ENCODE measurements around the gene WDR88.
"Not testable (repeated sequence)": the region's sequence is repeated elsewhere in the genome, so short reads cannot be mapped to it uniquely, and the experiment has no call there.

The WDR88 gene

GRCh38 chr19:33207040-33207620, 75.2 kb downstream of the WDR88 start:
- H3K27me3 ChIP-seq (ENCODE audit: insufficient read depth, low read depth, severe bottlenecking) = no peaks in the 10 kb centered on the region
- H3K9me3 ChIP-seq (ENCODE audit: severe bottlenecking) = no peaks in the 10 kb centered on the region
- no peak for TF ChIP-seq CTCF (IDR thresholded peaks at IDR 0.05; ENCODE audit: low read depth, low read length)
- H3K36me3 ChIP-seq = peaks cover 32% of the 10 kb centered on the region
- no peak overlapping the region for H3K27ac ChIP-seq
- no peak for DNase-seq
- H3K4me3 ChIP-seq (ENCODE audit: low read depth, low read length) = no peak overlapping the region

DNA sequence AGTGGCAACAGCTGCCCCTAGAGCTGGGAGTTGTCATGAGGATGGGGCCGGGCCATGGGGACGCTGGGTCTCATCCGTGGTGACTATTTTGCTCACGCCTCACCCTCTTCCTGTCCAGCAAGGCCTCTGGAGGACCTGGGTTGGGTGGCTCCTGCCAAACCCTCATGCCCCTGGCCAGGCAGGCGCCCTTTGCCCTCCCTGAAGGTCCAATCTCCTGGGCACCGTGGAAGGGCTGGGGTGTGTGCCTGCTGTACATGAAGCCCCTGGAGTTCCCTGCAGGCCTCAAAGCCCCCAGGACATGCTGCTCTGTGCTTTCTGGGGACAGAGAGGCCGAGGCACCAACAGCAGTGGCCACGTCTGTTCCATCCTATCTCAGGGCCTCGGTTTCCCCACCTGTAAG, 76.0 kb downstream of the WDR88 start:
- Histone ChIP-seq H3K27ac (no peak overlapping the region), H3K36me3 (peaks cover 27% of the 10 kb centered on the region), H3K9me3 (ENCODE audit: severe bottlenecking) (no peaks in the 10 kb centered on the region), H3K27me3 (ENCODE audit: insufficient read depth, low read depth, severe bottlenecking) (no peaks in the 10 kb centered on the region), H3K4me3 (ENCODE audit: low read depth, low read length) (no peak overlapping the region)
- no peak for TF ChIP-seq CTCF (IDR thresholded peaks at IDR 0.05; ENCODE audit: low read depth, low read length)
- DNase-seq = no peak

- peaks cover 21% of the 10 kb centered on the region for H3K36me3 ChIP-seq
- no peaks in the 10 kb centered on the region for H3K27me3 ChIP-seq (ENCODE audit: insufficient read depth, low read depth, severe bottlenecking)
- no peaks in the 10 kb centered on the region for H3K9me3 ChIP-seq (ENCODE audit: severe bottlenecking)
- H3K4me3 ChIP-seq (ENCODE audit: low read depth, low read length) = no peak overlapping the region
- no peak for TF ChIP-seq CTCF (IDR thresholded peaks at IDR 0.05; ENCODE audit: low read depth, low read length)
- no peak overlapping the region for H3K27ac ChIP-seq
- DNase-seq = no peak
Measured at GRCh38 chr19:33208371-33208895, 76.5 kb downstream of the WDR88 start.

DNA sequence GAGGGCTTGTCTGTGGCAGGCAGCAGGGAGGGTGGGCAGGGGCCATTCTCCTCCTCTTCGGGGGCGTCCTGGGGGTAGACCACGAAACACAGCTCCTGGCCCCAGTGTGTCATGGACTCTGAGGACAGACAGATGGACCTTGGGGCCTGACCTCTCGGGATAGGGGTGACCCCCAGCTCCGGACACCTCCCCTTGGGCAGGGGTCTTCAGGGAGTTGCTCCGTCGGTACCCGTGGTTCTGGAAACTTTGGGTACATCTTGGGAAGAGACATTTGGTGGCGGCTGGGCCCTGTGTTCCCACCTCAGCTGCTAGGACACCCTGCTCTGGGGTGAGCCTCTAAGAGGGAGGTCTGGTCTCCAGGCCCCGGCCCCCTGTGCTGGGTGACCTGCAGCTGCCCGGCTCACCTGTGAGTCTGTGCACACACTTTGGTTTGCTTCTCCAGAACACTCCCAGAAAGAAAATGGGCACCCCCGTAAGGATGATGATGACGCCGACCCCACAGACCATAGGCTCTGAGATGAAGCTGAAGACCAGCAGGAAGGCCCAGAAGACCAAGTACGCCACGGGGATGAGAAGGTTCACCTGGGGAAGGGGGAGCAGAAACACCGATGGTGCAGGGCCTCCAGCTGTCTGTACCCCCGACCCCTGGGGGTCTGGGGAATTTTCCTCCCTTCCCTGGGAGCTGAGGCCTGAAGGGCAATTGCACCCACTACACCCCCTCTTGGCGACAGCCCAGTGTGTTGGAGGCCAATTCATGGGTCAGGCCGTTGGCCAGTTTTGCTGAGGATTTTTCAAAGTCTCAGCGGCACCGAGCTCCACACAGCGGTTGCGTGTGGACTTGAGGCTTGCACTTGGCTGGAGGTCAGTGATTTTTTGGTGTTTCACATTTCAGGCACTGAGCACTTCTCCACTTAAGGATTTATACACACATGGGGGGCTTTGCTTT, 77.3 kb downstream of the WDR88 start:
- peaks cover 21% of the 10 kb centered on the region for H3K36me3 ChIP-seq
- no peak for TF ChIP-seq CTCF (IDR thresholded peaks at IDR 0.05; ENCODE audit: low read depth, low read length)
- no peaks in the 10 kb centered on the region for H3K9me3 ChIP-seq (ENCODE audit: severe bottlenecking)
- H3K4me3 ChIP-seq (ENCODE audit: low read depth, low read length) = no peak overlapping the region
- H3K27ac ChIP-seq = no peak overlapping the region
- no peak for DNase-seq
- no peaks in the 10 kb centered on the region for H3K27me3 ChIP-seq (ENCODE audit: insufficient read depth, low read depth, severe bottlenecking)

DNA sequence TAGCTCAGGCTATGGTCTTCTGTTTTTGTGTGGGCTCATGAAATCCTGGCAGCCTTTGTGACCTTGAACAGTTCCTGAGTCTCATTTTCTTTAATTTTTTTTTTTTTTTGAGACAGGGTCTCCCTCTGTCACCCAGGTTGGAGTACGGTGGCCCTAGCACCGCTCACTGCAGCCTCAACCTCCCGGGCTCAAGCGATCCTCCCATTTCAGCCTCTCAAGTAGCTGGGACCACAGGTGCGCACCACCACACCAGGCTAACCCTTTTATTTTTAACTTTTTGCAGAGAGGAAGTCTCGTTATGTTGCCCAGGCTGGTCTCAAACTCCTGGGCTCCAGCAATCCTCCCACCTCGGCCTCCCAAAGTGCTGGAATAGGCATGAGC, 77.9 kb downstream of the WDR88 start:
- not testable (repeated sequence) for H3K9me3 ChIP-seq (ENCODE audit: severe bottlenecking); H3K27me3 ChIP-seq (ENCODE audit: insufficient read depth, low read depth, severe bottlenecking); H3K4me3 ChIP-seq (ENCODE audit: low read depth, low read length); DNase-seq; H3K27ac ChIP-seq
- H3K36me3 ChIP-seq = peaks cover 16% of the 10 kb centered on the region

DNA sequence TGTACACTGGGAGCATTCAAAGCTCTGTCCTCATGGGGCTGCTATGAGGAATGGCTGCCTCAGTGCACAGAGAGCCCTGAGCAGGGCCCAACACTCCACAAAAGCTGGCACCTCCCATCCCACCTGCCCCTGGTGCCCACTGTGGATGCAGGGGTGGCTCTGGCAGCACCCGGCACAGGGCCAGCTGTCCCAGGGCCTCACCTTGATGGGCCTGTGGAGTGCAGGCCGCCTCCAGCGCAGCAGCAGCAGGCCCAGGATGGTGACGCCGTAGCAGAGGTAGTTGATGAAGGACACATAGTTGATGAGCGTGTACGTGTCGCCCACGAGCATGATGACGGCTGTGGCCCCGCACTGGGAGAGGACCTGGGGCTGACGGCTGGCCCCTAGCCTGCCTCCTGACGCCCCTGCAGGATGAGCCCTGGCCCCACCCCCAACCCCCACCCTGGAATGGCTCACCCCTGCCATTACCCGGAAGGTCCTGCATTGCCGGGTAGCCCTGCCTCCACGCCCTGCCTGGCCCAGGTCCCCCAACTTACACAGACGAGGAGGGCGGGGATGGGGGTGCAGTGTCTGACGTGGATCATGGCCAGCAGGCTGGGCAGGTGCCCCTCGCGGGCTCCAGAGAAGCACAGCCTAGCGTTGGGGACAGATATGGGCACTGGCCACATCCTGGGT, 78.5 kb downstream of the WDR88 start:
- TF ChIP-seq CTCF (IDR thresholded peaks at IDR 0.05; ENCODE audit: low read depth, low read length) = no peak
- Histone ChIP-seq H3K36me3 (peaks cover 11% of the 10 kb centered on the region), H3K27me3 (ENCODE audit: insufficient read depth, low read depth, severe bottlenecking) (no peaks in the 10 kb centered on the region), H3K4me3 (ENCODE audit: low read depth, low read length) (no peak overlapping the region), H3K9me3 (ENCODE audit: severe bottlenecking) (no peaks in the 10 kb centered on the region), H3K27ac (no peak overlapping the region)
- no peak for DNase-seq
